ENCODE measurements around the gene SLC22A1.

- no peak for TF ChIP-seq YY1 (IDR thresholded peaks at IDR 0.05; ENCODE audit: insufficient read depth, insufficient read length)
- no peak for TF ChIP-seq ZNF274 (IDR thresholded peaks at IDR 0.05; ENCODE audit: low read depth, low read length)
Observed at GRCh38 chr6:160078883-160079685, 42.5 kb upstream of the SLC22A1 start.

Data from NT2/D1 (cell line).